Panc1 (cell line): ENCODE measurements around the gene ADCYAP1R1. TPM values are rescaled to one million over a fixed set of nuclear protein-coding genes. Genes with fewer than 3 reads are reported as not detected.

Source experiments
- ATAC-seq: fragments of 200-7000 bp; cut with Tn5 transposase; 2 replicates; pipeline ENCODE4 v1.9.1; 2020; ENCODE audit warnings: mild to moderate bottlenecking, moderate library complexity
- BruUV-seq: library from RNA; stranded (reverse); fragments of 400-500 nt; replicated peaks from 2 replicates; lab custom pipeline; 2021; lab: Mats Ljungman, UMichigan
- CTCF ChIA-PET: fragments of 300-600 bp; sonication (Branson Sonifier 250); formaldehyde crosslinking; loops from one replicate; lab custom pipeline; 2022; ENCODE audit warnings: antibody characterized with exemption; lab: Charles Lee
- POLR2A ChIA-PET: fragments of 300-600 bp; sonication (Branson Sonifier 250); formaldehyde crosslinking; loops from one replicate; lab custom pipeline; 2022; ENCODE audit warnings: antibody characterized with exemption; lab: Charles Lee
- DNase-seq: peaks from one replicate; pipeline ENCODE4 v3.0.0-alpha.2; 2010; ENCODE audit warnings: low read depth, low spot score
- H3K27ac ChIP-seq: 2 replicates; pipeline ENCODE4 v1.5.1; 2011; ENCODE audit warnings: mild to moderate bottlenecking, low read length, inconsistent platforms
- H3K27me3 ChIP-seq: fragments of 200-500 bp; sonication (Bioruptor generic); 2 replicates; pipeline ENCODE4 v1.6.0; 2014; ENCODE audit warnings: low read length, inconsistent platforms; ENCODE audit not compliant: control insufficient read depth, insufficient read depth
- H3K36me3 ChIP-seq: fragments of 200-500 bp; sonication (Bioruptor generic); 2 replicates; pipeline ENCODE4 v1.5.1; 2014; ENCODE audit warnings: inconsistent platforms, mild to moderate bottlenecking, low read length, moderate library complexity; ENCODE audit not compliant: control insufficient read depth, insufficient read depth
- H3K4me1 ChIP-seq: 2 replicates; pipeline ENCODE4 v1.5.1; 2011; ENCODE audit warnings: inconsistent platforms, mild to moderate bottlenecking, low read length, moderate library complexity; ENCODE audit not compliant: control insufficient read depth, insufficient read depth
- H3K4me3 ChIP-seq, 2 experiments: 2 replicates each; pipeline ENCODE4 v1.5.1; 2011 to 2012; ENCODE audit warnings: low read depth in 2 of 2, low read length in 2 of 2, mild to moderate bottlenecking in 2 of 2, inconsistent platforms in 1 of 2, moderate library complexity in 1 of 2
- H3K9me3 ChIP-seq: fragments of 200-500 bp; sonication (Bioruptor generic); 2 replicates; pipeline ENCODE4 v1.5.1; 2014; ENCODE audit warnings: low read depth, mild to moderate bottlenecking, inconsistent platforms, low read length, moderate library complexity; ENCODE audit not compliant: control insufficient read depth, insufficient read depth
- POLR2AphosphoS5 ChIP-seq: IDR thresholded peaks from 2 replicates; pipeline ENCODE4 v1.6.1; 2012; ENCODE audit warnings: mild to moderate bottlenecking, low read depth, low read length, moderate library complexity
- SIN3A ChIP-seq: IDR thresholded peaks from 2 replicates; pipeline ENCODE4 v1.6.1; 2012; ENCODE audit warnings: low read depth, mild to moderate bottlenecking, low read length, moderate library complexity, borderline replicate concordance; ENCODE audit not compliant: insufficient read depth
- TCF7L2 ChIP-seq: IDR thresholded peaks from 2 replicates; pipeline ENCODE4 v1.6.1; 2011; ENCODE audit warnings: mild to moderate bottlenecking, low read depth, low read length, inconsistent platforms
- in situ Hi-C: cut with HindIII; loops from 2 replicates; pipeline ENCODE4 v1.10.0; 2016; ENCODE audit warnings: low sequenced_read_pairs, low pct_unique_long_range_greater_than_20kb
- intact Hi-C: fragments of 100-400 bp; cut with micrococcal nuclease; formaldehyde crosslinking; loops from one replicate; pipeline ENCODE4 v1.10.0; 2022; ENCODE audit not compliant: unreplicated experiment
- total RNA-seq: library from RNA; stranded (reverse); gene quantifications from one replicate; pipeline ENCODE4 v1.2.1, GENCODE V29; 2021; ENCODE audit not compliant: unreplicated experiment
- TF ChIP-seq, protein P1 (sequence below): fragments of 450-650 bp; IDR thresholded peaks from 2 replicates; pipeline ENCODE4 v1.5.1; 2017; ENCODE audit warnings: mild to moderate bottlenecking
- TF ChIP-seq, protein P2 (sequence below), 2 experiments: IDR thresholded peaks; 2 replicates each; pipeline ENCODE4 v1.6.1; 2011 to 2012; ENCODE audit warnings: low read depth in 2 of 2, control low read depth in 1 of 2, low read length in 1 of 2, mild to moderate bottlenecking in 1 of 2, moderate library complexity in 1 of 2; ENCODE audit not compliant: insufficient read depth in 1 of 2

Gene ADCYAP1R1
- total RNA-seq, 1 experiment from 2014 or later = not detected

DNA sequence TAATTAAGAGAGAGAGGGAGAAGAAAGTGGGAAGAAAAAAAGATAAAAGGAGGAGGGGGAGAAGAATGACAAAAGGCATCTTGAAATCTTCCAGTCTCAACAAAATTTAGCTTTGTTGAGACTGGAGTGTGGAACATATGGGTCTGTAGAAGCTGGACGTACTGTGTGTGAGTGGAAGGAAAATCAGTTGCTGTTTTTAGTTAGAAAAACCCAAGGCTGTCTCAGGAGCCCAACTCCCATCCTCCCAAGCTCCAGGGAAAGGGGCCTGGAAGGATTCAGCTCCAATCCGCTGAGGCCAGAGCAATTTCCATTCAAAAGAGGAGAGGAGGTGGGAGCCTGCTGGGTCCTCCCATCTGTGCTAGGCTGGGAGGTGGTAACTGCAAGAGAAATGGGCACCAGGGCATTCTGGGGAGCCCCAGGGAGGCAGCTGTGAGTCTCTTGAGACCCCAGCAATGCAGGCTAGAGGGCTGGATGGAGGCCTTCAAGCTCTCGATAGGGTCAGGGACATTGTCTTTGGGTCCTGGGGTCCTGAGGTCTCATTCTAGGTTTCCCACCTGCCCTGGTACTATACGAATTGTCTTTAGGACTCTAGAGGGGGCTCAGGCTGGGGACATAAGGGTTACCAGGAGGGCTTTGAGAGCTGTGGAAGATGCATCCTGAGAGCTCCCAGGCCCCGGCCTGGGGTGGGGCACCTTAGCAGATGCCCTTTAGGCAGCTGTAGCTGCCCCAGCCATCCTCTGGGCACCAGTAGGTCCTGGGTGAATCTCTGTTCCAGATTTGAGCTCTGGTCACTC, 21.4 kb downstream of the ADCYAP1R1 start:
- Histone ChIP-seq H3K27ac (no peak overlapping the region), H3K9me3 (no peaks in the 10 kb centered on the region), H3K36me3 (no peaks in the 10 kb centered on the region), H3K4me3 (no peak overlapping the region), H3K4me1 (no peaks in the 10 kb centered on the region), H3K27me3 (peaks cover 3% of the 10 kb centered on the region; the same call in 1 of the 2 replicates)
- ChIA-PET CTCF (interaction anchor here (0.7 kb wide), 1 partner anchor 88 kb away, joined by 3 read pairs; no protein-coding TSS in a partner anchor), POLR2A (no interaction called here)
- ATAC-seq (no peak), DNase-seq (no peak)
- in situ Hi-C loops = no loop called here
- TF ChIP-seq SIN3A = no peak
- no peak for TF ChIP-seq TCF7L2
- no peak for TF ChIP-seq POLR2AphosphoS5
- TF ChIP-seq, protein P1, sequence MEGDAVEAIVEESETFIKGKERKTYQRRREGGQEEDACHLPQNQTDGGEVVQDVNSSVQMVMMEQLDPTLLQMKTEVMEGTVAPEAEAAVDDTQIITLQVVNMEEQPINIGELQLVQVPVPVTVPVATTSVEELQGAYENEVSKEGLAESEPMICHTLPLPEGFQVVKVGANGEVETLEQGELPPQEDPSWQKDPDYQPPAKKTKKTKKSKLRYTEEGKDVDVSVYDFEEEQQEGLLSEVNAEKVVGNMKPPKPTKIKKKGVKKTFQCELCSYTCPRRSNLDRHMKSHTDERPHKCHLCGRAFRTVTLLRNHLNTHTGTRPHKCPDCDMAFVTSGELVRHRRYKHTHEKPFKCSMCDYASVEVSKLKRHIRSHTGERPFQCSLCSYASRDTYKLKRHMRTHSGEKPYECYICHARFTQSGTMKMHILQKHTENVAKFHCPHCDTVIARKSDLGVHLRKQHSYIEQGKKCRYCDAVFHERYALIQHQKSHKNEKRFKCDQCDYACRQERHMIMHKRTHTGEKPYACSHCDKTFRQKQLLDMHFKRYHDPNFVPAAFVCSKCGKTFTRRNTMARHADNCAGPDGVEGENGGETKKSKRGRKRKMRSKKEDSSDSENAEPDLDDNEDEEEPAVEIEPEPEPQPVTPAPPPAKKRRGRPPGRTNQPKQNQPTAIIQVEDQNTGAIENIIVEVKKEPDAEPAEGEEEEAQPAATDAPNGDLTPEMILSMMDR = no peak
- TF ChIP-seq, protein P2, sequence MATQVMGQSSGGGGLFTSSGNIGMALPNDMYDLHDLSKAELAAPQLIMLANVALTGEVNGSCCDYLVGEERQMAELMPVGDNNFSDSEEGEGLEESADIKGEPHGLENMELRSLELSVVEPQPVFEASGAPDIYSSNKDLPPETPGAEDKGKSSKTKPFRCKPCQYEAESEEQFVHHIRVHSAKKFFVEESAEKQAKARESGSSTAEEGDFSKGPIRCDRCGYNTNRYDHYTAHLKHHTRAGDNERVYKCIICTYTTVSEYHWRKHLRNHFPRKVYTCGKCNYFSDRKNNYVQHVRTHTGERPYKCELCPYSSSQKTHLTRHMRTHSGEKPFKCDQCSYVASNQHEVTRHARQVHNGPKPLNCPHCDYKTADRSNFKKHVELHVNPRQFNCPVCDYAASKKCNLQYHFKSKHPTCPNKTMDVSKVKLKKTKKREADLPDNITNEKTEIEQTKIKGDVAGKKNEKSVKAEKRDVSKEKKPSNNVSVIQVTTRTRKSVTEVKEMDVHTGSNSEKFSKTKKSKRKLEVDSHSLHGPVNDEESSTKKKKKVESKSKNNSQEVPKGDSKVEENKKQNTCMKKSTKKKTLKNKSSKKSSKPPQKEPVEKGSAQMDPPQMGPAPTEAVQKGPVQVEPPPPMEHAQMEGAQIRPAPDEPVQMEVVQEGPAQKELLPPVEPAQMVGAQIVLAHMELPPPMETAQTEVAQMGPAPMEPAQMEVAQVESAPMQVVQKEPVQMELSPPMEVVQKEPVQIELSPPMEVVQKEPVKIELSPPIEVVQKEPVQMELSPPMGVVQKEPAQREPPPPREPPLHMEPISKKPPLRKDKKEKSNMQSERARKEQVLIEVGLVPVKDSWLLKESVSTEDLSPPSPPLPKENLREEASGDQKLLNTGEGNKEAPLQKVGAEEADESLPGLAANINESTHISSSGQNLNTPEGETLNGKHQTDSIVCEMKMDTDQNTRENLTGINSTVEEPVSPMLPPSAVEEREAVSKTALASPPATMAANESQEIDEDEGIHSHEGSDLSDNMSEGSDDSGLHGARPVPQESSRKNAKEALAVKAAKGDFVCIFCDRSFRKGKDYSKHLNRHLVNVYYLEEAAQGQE (IDR thresholded peaks at IDR 0.05; ENCODE audit: insufficient read depth in 1 of 2, low read depth in 2 of 2, low read length in 1 of 2) = no peak
- BruUV-seq = no TSS peak
- intact Hi-C loops = no loop called here

DNA sequence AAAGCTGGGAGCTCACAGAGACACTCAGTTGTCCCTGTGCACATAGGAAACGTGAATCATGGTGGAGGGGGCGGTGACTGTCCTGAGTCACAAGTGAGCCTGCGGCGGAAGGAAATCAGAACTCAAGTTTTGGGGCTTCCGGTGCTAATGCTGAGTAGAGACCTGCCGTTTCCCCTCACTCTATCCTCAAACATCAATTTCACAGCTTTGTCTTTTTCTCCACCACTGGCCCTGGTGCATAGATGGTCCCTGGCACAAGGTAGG, 21.9 kb downstream of the ADCYAP1R1 start:
- Histone ChIP-seq H3K36me3 (no peaks in the 10 kb centered on the region), H3K27ac (no peak overlapping the region), H3K4me3 (no peak overlapping the region), H3K4me1 (no peaks in the 10 kb centered on the region), H3K9me3 (no peaks in the 10 kb centered on the region), H3K27me3 (peaks cover 3% of the 10 kb centered on the region; the same call in 1 of the 2 replicates)
- ATAC-seq = no peak
- in situ Hi-C loops = no loop called here
- BruUV-seq = no TSS peak
- DNase-seq = no peak
- TF ChIP-seq TCF7L2 (no peak), POLR2AphosphoS5 (no peak), SIN3A (no peak)
- TF ChIP-seq, protein P2 (IDR thresholded peaks at IDR 0.05; ENCODE audit: insufficient read depth in 1 of 2, low read depth in 2 of 2, low read length in 1 of 2) = no peak
- TF ChIP-seq, protein P1 = no peak
- intact Hi-C loops = no loop called here
- POLR2A ChIA-PET = no interaction called here
- CTCF ChIA-PET = interaction anchor here (0.7 kb wide), 1 partner anchor 89 kb away, joined by 3 read pairs; no protein-coding TSS in a partner anchor
